HK-2 (cell line): ENCODE measurements around the gene ME3.
"Not testable (repeated sequence)": the region's sequence is repeated elsewhere in the genome, so short reads cannot be mapped to it uniquely, and the experiment has no call there.

Source experiments
- DNase-seq: peaks from one replicate; pipeline ENCODE4 v3.0.0-alpha.2; 2018; ENCODE audit not compliant: unreplicated experiment

The ME3 gene

DNA sequence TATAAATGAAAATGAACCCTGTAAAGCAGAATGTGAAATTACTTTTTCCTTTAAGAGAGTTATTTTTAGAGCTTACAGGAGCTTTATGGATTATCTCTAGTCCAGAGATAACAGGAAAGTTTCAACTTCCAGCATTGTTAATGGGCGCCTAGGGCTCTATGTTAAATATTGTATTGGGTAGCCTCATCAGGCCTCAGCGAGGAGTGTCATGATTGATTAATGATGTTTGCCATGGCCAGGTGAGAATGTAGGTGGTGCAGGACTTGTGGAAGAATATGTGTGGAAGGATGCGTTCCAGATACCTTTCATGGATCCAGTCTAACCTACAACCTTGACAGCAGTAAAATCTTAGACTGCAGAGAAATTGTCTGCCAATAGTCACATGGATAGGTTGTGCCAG is 50.6 kb downstream of the ME3 start:
- DNase-seq: no peak

DNA sequence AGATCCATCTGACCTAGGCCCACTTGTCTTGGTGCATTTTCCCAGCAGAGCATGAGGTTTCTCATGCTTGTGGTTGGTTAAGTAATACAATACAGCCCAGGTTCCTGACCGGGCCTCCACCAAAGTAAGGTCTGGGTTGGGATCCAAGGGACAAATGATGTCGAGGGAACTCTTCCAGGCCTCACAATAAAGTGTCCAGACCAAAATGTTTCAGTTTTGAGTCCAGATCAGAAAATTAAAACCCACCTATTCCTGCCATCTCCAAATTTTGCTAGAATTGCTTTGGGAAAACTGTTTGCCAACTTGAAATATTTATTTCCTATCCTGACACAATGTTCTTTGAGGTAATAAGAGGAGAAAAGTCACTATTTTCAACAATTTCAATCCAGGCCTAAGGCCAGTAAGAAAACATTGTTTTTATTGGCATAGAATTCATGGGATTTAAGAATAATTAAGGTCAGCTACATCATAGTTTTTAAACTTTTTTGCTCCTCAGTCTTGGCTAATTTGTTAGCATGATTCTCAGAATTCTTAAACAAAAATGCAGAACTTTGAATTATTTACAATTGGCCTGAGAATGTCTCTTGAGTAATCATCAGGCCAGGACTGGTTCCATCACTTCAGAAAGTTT is 51.4 kb downstream of the ME3 start:
- no peak for DNase-seq

DNA sequence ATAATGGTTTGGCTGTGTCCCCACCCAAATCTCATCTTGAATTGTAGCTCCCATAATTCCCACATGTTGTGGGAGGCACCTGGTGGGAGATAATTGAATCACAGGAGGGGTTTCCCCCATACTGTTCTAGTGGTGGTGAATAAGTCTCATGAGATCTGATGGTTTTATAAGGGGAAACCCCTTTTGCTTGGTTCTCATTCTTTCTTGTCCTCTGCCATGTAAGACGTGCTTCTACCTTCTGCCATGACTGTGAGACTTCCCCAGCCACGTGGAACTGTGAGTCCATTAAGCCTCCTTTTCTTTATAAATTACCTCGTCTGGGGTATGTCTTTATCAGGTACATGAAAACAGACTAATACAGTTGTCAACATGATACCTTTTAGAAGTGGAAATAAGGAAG is 53.0 kb downstream of the ME3 start:
- not testable (repeated sequence) for DNase-seq

DNA sequence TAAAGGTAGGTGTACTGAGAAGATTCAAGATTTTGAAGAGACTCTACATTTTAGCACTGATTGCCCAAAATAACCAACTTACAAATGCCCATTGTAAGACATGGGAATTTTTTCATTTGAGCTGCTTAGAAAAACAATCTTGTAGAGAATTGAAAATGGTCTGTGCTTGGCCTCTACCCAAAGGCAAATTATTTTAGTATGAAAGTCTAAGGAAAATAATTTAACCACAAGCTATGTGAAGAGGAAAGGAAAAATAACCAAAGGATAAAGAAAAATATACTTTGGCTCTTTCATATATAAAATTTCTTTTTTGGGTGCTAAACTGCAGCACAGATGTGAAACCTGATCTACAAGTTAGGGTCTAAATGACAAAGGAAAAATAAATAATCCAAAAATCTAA is 54.9 kb downstream of the ME3 start:
- no peak for DNase-seq

DNA sequence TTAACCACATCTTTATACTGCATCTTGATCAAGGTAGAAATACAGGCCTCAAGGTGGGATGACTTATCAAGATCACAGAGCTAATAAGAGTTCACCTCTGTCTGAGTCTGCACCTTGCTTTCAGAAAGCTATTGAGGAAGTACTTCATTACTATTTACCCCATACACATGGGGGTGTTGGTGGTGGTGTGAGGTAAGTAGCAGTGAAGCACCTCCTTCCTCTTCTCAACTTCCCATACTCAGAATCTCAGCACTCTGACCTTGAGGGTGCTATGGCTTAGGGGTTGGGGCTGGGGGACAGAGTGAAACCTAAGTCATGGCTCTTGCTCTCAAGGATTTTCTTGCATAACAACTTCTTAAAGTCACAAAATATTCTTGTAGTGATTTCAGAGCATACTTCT is 56.9 kb downstream of the ME3 start:
- no peak for DNase-seq

DNA sequence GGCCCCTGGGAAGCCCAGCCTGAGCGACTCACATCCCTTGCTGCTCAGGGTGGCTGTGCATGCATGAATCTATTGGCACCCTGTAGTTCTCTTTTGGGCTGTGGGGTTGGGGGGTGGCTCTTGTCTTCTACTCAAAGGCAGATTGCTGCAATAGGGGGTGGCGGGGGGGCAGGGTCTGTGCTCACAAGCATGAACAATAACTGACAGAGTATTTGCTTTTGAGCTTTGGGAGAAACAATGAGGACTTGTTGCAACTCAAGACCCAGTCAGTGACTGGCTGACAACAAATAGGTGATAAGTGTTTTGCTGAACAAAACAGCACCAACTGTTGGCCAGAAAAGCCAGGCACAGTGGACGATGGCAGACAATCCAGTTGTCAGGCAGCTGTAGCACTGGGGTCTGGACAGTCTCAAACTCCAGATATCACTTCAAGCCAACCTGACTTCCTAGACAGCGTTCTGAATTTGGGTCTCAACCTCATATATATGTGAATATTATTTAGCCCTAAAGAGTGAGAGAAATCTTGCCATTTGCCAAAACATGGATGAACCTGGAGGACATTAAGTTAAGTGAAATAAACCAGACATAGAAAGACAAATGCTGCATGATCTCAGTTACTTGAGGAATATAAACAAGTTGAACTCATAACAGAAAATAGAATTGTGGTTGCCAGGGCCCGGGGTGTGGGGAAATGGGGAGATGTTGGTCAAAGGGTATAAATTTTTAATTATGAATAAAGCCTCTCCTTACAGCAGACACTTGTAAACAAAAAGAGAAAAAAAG is 61.7 kb downstream of the ME3 start:
- no peak for DNase-seq

DNA sequence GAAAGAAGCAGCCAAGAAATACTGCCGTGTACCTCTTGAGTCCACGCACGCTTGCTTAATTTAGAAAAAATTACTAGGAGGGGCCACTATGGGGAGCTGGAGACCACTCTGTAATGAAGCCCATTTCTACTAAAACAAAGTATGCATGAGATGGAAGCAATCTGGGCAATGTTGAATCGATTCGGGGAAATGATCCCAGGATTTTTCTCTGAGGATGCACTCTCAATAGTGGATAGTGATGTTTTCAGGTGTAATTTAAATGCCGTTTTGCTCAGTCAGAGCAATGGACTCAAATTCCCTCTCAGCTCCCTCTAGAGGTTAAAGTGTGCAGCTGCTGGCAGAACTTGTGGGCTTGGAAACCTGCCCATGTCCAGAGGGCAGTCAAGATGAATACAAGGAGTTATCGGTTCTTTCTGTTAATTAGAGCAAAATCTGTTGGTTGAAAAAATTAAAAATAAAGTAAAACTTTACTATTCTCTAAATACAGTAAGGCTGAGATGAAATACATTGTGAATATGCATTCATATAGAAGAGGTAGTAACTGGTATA is 64.1 kb downstream of the ME3 start:
- DNase-seq: peak; percentile 41

DNA sequence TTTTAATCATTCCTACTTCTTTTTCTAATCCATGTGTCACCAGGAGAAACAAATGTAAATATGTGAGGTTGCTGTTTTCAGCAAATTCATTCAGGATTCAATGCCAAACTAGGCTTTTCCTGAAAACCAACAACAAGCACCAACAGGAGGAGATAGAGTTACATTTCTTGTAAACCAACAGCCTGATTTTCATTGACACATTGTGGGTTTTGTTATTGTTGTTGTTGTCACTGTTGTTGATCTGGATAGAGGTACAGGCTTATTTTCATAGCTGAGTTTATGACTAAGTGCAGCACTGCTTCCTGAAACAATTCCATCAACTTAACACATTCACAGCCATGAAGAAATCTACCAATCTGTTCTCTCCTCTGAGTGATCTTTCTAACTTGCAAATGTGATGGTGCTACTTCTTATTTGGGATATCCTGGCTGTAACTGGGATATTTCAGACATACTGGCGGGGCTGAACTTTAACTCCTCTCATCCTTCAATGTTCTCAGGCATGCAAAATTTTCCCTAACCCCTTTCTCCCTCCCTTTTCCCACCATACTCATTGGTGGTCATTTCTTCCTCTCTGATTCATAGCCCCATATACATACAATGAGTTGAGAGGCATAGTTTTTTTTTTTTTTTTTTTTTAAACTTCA is 65.5 kb downstream of the ME3 start:
- DNase-seq: no peak

DNA sequence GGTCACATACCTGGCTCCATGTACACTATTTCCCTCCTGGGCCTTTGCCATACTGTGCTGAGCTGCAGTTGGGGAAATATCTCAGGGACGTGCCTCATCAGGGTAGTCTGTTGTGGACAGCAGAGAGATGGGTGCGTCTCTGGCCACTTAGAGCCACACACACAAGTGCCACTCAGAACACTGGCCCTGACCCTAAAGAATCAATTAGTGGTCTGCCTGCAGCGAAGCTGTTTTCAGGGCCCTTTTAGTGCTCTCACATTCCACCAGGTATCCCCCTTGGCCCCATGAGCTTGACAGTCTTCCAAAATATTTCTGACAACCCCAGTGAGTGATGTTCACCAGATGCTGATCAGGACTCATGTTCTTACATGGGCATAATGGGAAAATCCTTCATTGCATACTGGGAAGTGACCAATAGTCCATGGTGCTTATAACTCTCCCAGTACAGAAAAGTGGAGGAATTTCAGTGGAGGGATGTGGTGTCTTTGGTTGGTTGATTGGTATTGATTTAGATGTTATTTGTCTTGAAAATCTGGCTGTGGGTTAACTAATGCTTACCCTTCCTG is 66.1 kb downstream of the ME3 start:
- DNase-seq: no peak

DNA sequence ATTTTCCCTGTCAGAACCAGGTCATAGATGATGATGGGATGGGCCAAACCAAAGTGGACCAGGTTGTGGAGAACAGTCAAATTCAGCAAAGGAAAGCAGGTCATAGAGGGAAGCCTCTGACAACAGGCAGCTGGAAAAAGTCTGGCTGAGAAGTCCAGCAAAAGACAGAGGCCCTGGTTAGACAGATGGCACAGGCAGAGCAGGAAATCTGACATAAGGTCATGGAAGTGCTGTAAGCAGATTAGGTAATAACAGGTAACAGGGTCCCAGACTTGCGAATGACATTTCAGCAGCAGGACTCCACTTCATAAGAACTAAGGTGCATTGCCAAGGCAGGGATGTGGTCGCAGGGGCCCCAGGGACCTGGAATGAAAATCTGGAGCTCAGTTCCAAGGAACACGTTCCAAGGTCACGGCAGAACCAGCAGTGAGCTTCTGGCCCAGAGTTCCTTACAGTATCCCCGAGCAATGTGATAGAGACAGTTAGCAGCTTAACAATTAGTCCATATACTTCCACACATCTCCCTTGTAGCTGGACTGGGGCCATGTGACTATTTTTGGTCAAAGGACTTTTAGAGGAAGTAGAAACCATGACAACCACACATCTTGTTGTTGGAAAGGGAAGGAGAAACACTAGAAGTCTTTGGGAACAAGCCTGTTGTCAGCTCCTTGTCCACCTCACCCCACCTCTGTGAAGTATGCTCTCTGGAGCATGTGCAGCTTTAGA is 75.4 kb downstream of the ME3 start:
- DNase-seq: no peak

DNA sequence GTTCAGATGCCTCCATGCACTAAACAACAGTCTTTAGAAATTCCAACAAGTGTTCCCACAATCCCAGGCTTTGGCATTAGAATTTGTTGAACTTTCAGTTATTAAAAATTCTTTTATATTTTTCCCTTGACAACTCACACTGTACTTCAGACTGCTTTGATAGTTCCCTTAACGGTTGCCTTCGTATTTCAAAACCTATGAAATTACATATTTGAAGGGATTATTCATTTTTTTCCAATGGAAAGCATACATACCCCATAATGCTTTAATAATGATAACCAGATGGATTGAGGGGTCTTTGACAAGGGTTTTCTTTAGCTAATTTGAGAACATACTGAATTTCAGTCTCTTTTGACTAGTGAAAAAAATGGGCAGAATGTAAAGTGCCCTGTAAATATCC is 76.5 kb downstream of the ME3 start:
- DNase-seq: no peak

DNA sequence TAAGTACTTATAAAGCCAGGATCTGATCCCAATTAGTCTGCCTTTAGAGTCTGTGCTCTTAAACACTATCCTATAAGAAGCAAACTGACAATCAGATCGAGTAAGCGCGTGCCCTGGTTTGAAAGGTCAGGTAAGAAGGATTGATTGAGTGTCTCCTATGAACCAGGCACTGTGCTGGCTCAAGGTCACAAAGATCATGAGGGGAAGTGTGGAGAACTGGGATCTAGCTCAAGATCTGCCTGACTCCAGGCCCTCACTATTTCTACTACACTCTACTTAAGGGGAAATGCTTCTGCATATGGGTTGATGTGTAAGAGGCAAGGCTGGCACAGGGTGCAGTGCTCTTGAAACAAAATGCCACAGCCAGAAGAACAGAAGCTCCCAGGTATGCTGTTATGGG is 77.0 kb downstream of the ME3 start:
- peak; percentile 38 for DNase-seq

DNA sequence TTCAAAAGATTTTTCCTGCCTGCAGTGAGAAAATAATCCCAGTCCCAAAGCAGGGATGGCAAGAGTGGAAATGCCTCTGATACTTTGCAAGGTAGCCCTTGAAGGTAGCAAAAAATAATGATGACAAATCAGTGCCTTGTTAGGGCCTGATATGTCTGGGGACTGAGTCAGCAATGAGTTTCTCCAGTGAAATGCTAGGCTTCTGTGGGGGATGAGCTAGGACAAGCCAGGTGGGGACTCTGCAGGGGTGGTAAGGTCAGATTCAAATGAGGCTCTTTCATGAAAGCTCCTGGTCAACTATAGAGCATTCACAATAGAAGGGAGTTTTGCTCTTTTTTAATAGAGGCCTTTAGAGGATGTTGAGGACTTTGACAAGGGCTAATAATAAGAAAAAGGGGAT is 77.7 kb downstream of the ME3 start:
- no peak for DNase-seq

DNA sequence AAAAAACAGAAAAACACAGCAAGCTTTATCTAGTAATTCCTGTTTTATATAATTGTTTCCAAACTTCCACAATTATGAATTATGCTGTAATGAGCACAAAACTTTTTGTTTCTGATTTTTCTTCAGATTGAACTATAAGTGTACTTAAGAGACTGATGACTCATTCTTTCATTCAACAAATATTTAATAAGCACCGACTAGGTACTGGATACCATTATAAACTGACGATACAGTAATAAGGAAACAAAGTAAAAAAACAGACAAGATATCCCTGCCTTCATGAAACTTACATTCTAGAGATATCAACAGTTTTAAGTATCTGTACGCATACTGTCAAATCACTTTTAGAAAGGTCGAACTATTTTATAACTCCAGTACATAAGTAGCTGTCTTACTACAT is 78.6 kb downstream of the ME3 start:
- no peak for DNase-seq

DNA sequence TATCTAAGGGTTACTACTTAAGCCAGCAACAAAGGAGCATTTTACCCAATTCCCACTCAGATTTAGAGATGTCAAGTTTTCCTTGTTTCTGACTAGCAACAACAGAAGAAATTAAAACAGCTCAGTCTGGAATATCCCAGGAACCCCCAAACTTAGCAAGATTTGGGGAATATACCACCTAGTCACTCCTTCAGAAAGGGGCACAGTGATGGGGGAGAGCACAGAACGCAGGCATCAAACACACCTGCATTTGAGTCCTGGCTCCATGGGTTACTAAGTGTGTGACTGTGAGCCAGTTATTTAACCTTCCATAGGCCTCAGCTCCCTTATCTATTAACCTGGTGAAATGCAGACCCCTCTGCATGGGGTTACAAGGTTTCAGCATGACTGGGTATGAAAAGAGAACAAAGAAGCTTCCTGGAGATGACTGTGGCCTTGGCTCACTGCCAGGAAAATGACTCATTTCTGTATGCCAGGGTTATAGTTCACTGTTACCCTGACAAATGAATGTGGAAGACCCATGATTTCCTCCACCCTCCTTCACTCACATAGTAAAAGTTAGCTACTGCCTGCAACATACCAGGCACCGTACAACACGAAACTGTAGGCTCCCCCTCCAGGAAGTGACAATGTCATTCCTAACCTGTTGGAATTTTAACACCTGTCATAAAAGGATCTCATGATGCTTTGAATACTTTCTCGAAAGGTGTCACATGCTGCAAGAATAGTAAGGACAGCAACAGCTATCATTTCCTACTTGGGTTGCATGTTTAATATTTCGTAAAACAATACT is 79.6 kb downstream of the ME3 start:
- DNase-seq: peak; percentile 88

DNA sequence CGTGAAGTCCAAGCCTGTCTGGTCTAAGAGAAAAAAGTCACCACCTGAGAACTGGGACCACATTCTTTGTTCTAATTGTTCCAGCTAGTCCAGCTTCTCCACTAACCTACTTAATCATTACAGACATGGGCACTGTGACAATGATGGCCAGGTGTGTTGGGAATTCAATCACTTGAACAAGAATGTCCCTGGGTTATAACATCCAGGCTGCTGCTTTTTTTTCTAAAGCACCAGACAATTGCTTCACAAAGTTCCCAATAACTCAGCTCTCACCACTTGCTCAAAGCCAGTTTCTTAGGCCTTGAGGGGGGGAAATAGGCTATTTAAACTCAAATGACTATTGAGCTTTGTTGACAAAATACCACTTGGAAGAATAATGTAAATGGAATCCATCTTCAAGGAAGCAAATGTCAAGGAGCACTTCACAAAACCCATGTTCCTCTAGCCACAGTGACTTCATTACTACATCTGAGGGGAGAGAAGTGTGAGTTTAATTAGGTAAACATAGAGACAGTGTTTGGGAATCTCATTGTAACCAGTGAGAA is 80.3 kb downstream of the ME3 start:
- no peak for DNase-seq

DNA sequence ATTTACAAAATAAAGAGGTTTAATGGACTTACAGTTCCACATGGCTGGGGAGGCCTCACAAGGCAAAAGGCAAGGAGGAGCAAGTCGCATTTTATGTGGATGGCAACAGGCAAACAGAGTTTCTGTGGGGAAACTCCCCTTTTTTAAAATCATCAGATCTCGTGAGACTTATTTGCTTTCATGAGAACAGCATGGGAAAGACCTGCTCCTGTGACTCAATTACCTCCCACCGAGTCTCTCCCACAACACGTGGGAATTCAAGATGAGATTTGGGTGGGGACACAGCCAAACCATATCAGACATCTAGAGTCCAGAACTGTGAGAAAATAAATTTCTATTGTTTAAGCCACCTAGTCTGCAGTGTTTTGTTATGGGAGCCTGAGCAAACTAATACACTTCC is 80.8 kb downstream of the ME3 start:
- no peak for DNase-seq

DNA sequence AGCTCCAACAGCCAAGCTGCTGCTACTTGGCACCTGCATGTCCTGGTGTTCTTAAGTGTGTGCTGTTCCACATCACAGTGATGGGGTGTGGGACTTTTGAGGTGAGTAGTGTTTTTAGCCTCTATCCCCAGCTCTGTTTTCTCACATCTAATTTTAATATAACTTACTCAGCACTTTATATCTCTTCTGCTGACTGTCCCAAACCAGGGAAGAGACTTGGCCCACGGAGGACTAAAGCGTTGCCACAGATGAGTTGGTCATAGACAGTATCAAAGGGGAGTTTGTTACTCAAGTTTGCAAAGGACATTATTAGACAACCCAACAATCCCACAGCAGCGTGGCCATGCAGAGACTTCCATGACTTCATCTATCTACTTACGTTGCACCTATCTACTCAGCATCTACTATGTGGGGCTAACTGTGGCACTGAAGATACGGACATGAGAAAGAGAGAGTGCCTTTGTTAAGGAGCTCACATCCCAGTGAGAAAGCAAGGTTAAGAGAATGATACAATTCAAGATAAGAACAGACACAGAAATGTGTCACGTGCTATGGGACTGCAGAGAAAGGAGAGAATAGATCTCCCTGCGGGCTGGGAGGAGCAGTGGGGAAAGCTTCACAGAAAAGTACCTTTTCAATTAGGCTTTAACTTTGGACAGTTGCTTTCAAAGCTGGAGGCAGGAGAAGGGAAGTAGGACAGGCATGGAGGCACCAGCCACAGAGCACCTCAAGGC is 82.4 kb downstream of the ME3 start:
- no peak for DNase-seq

DNA sequence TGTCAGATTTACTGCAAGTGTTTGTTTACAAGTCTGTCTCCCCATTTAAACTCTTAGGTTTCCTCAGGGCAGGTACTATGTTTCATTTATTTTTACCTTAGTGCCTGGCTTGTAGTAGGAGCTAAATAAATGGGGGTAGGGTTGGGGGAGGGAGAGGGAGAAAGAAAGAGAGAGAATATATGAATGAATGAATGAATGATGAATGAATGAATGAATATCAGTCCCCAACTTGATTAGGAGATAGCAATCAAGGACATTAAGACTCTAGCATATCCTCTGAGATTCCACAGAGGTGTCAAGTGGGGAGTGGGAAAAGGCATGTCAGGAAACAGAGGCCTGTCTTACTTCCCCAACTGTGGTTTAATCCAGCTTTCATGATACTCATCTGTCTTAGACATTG is 83.2 kb downstream of the ME3 start:
- no peak for DNase-seq

DNA sequence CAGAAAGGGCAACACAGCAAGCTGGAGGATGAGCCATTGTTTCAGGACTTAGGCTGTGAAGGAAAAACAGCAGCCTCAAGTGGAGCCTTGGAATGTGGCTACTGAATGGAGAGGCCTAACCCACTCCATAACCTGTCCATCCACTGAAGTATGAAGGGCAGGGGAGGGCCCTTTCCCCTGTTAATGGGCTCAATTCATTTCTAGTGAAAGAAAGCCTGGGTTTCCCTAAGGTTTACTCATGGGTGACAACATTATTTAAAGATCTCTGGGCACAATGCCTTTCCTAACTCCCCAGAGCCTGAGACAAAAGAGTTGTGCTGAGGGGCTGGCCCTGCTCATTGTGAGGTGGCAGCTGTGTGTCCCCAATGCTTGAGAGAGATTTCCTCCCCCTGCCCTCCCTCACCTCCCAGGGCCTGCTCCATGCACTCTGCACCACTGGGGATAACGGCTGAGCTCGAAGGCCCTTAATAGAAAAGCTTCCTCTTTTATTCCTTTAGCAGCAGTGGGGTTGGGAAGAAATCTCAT is 83.8 kb downstream of the ME3 start:
- peak; percentile 27 for DNase-seq
